Fibroblast of lung (primary cell): Measurements from ENCODE around the gene ATP2B1. TPM values are rescaled to one million over a fixed set of nuclear protein-coding genes. Genes with fewer than 3 reads are reported as not detected.

Experiments used
- DNase-seq, 2 donors: peaks; one replicate each; pipeline versions ENCODE4 v3.0.0 to v3.0.0-alpha.2; 2010; ENCODE audit warnings: low read depth in 2 of 2
- H2AFZ ChIP-seq: 2 replicates; pipeline ENCODE4 v1.5.1; 2012; ENCODE audit warnings: low read length, control low read depth, inconsistent platforms
- H3K27ac ChIP-seq: 2 replicates; pipeline ENCODE4 v1.5.1; 2011; ENCODE audit warnings: low read length, control low read depth; ENCODE audit not compliant: insufficient read depth
- H3K27me3 ChIP-seq: 2 replicates; pipeline ENCODE4 v1.5.1; 2011; ENCODE audit warnings: mild to moderate bottlenecking, low read length; ENCODE audit not compliant: control insufficient read depth, insufficient read depth
- H3K36me3 ChIP-seq: 2 replicates; pipeline ENCODE4 v1.5.1; 2011; ENCODE audit warnings: low read length; ENCODE audit not compliant: control insufficient read depth, insufficient read depth
- H3K4me1 ChIP-seq: 2 replicates; pipeline ENCODE4 v1.5.1; 2011; ENCODE audit warnings: low read length; ENCODE audit not compliant: control insufficient read depth, insufficient read depth; ENCODE audit errors: extremely low read depth
- H3K4me2 ChIP-seq: 2 replicates; pipeline ENCODE4 v1.5.1; 2011; ENCODE audit warnings: low read length, control low read depth; ENCODE audit not compliant: insufficient read depth; ENCODE audit errors: extremely low read depth
- H3K4me3 ChIP-seq, 4 experiments: fragments of 200-600 bp in 1 of 4; sonication (generic) in 1 of 4; replicated peaks in 1 of 4; 2 replicates each; pipeline ENCODE4 v1.5.1; 2011 to 2016; ENCODE audit warnings: low read length in 4 of 4, low read depth in 3 of 4, mild to moderate bottlenecking in 3 of 4, control low read depth in 2 of 4, inconsistent platforms in 1 of 4, mixed read lengths in 1 of 4; ENCODE audit not compliant: insufficient read depth in 1 of 4; ENCODE audit errors: control extremely low read depth in 1 of 4
- H3K79me2 ChIP-seq: 2 replicates; pipeline ENCODE4 v1.5.1; 2012; ENCODE audit warnings: mild to moderate bottlenecking, low read length, inconsistent platforms; ENCODE audit not compliant: control insufficient read depth, insufficient read depth
- H3K9ac ChIP-seq: 2 replicates; pipeline ENCODE4 v1.5.1; 2011; ENCODE audit warnings: mild to moderate bottlenecking, low read length, control low read depth; ENCODE audit not compliant: insufficient read depth
- H3K9me3 ChIP-seq: 2 replicates; pipeline ENCODE4 v1.5.1; 2012; ENCODE audit warnings: low read depth, low read length; ENCODE audit not compliant: control insufficient read depth, insufficient read depth
- H4K20me1 ChIP-seq: 2 replicates; pipeline ENCODE4 v1.5.1; 2011; ENCODE audit warnings: low read length; ENCODE audit not compliant: control insufficient read depth, insufficient read depth; ENCODE audit errors: extremely low read depth
- CTCF ChIP-seq, 2 donors: IDR thresholded peaks in 1 of 2; conservative IDR thresholded peaks in 1 of 2; 1 replicate in 1 of 2; 2 replicates in 1 of 2; pipeline ENCODE4 v1.5.1; 2011 to 2012; ENCODE audit warnings: low read length in 2 of 2, control low read depth in 1 of 2, inconsistent platforms in 1 of 2, low read depth in 1 of 2, mild to moderate bottlenecking in 1 of 2
- EZH2 ChIP-seq: IDR thresholded peaks from 2 replicates; pipeline ENCODE4 v1.5.1; 2012; ENCODE audit warnings: low read length, control low read depth, mild to moderate bottlenecking; ENCODE audit errors: missing control alignments
- polyA plus RNA-seq, 2 donors: library from polyadenylated mRNA; depleted of rRNA in 1 of 2; stranded (reverse) in 1 of 2; unstranded in 1 of 2; fragments of >200 nt; gene quantifications; 2 replicates each; pipeline ENCODE4 v1.2.1, GENCODE V29; 2011 to 2012; ENCODE audit warnings: missing spikeins in 1 of 2
- total RNA-seq: library from RNA; depleted of rRNA; stranded (reverse); fragments of >200 nt; gene quantifications from 2 replicates; pipeline ENCODE4 v1.2.1, GENCODE V29; 2014

ATP2B1 gene
- total and polyA plus RNA-seq, 2 donors (not counting 1 experiment from before 2014, with no cell fraction given) = 64.3 to 141 TPM

DNA sequence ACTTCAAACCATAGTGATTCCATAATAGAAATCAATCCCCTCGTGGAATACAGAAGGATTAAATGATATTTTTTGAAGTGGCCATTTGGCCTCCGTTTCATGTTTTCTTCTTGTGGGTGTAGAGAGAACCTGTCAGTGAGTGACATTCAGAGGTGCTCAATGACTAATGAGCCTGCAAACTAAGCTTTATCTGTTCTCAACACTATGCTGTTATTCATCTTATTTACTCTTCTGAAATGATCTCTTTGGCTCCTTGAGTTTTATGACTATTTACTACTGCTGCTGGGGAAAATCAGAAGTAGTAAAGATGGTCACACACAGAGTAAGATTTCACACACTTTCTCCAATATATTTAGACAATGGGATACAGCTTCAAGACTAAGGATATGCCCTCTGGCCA lies 30.4 kb downstream of the ATP2B1 start:
- H3K36me3 ChIP-seq = no peaks in the 10 kb centered on the region
- H3K9me3 ChIP-seq = no peaks in the 10 kb centered on the region
- no peak for TF ChIP-seq EZH2
- TF ChIP-seq CTCF (conservative IDR thresholded peaks at IDR 0.05 in 1 of 2, IDR thresholded peaks at IDR 0.05 in 1 of 2; ENCODE audit: low read depth in 1 of 2, low read length in 2 of 2) = no peak
- no peak overlapping the region for H2AFZ ChIP-seq
- H3K27me3 ChIP-seq = no peaks in the 10 kb centered on the region
- H3K4me3 ChIP-seq = no peak overlapping the region
- H4K20me1 ChIP-seq = no peaks in the 10 kb centered on the region
- no peak overlapping the region for H3K4me2 ChIP-seq
- no peak overlapping the region for H3K9ac ChIP-seq
- no peaks in the 10 kb centered on the region for H3K4me1 ChIP-seq
- DNase-seq = no peak
- peaks cover 97% of the 10 kb centered on the region for H3K79me2 ChIP-seq
- no peak overlapping the region for H3K27ac ChIP-seq

DNA sequence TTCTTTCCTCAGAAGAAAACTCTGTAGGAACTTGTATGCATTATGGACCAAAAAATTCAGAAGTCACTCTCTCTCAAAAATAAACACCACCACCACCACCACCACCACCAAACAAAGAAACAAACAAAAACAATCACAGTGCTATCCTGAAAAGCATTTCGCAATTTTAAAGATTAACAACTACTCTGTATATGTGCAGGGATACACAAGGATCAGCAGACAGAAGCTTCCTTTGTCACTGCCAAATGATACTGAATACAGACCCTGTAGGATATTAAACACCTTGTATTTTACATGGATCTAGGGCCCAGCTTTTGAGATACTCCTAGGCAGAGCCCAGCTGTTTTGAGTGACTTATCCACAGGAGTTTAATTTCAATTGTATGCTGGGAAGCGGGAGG lies 31.7 kb downstream of the ATP2B1 start:
- no peak for DNase-seq
- H2AFZ ChIP-seq = no peak overlapping the region
- H3K27ac ChIP-seq = no peak overlapping the region
- TF ChIP-seq EZH2 (no peak), CTCF (conservative IDR thresholded peaks at IDR 0.05 in 1 of 2, IDR thresholded peaks at IDR 0.05 in 1 of 2; ENCODE audit: low read depth in 1 of 2, low read length in 2 of 2) (no peak)
- H4K20me1 ChIP-seq = no peaks in the 10 kb centered on the region
- no peak overlapping the region for H3K9ac ChIP-seq
- H3K9me3 ChIP-seq = no peaks in the 10 kb centered on the region
- no peak overlapping the region for H3K4me2 ChIP-seq
- H3K79me2 ChIP-seq = peaks cover 97% of the 10 kb centered on the region
- H3K4me3 ChIP-seq = no peak overlapping the region
- no peaks in the 10 kb centered on the region for H3K36me3 ChIP-seq
- H3K27me3 ChIP-seq = no peaks in the 10 kb centered on the region
- H3K4me1 ChIP-seq = no peaks in the 10 kb centered on the region

GRCh38 chr12:89674326-89674942 lies 34.2 kb downstream of the ATP2B1 start:
- TF ChIP-seq EZH2 = no peak
- no peak for TF ChIP-seq CTCF (conservative IDR thresholded peaks at IDR 0.05 in 1 of 2, IDR thresholded peaks at IDR 0.05 in 1 of 2; ENCODE audit: low read depth in 1 of 2, low read length in 2 of 2)
- H4K20me1 ChIP-seq = no peaks in the 10 kb centered on the region
- DNase-seq = no peak
- H3K4me3 ChIP-seq = no peak overlapping the region
- no peaks in the 10 kb centered on the region for H3K27me3 ChIP-seq
- H2AFZ ChIP-seq = no peak overlapping the region
- H3K9ac ChIP-seq = no peak overlapping the region
- H3K27ac ChIP-seq = no peak overlapping the region
- no peaks in the 10 kb centered on the region for H3K9me3 ChIP-seq
- H3K36me3 ChIP-seq = no peaks in the 10 kb centered on the region
- H3K79me2 ChIP-seq = peaks cover 95% of the 10 kb centered on the region
- H3K4me1 ChIP-seq = no peaks in the 10 kb centered on the region
- no peak overlapping the region for H3K4me2 ChIP-seq
